ENCODE data around the gene IDH2.

GRCh38 chr15:90062462-90062932 lies 39.8 kb downstream of the IDH2 start:
- TF ChIP-seq CTCF (IDR thresholded peaks at IDR 0.05) (no peak), EP300 (IDR thresholded peaks at IDR 0.05) (no peak)

Measured in tibial nerve (tissue), 4 donors.